Measurements from ENCODE around the gene DDIT3.
"Not testable (repeated sequence)": the region's sequence is repeated elsewhere in the genome, so short reads cannot be mapped to it uniquely, and the experiment has no call there.

Gene DDIT3

GRCh38 chr12:57514720-57515407, 5.5 kb downstream of the DDIT3 start:
- TF ChIP-seq CTCF (IDR thresholded peaks at IDR 0.05; ENCODE audit: control extremely low read depth, extremely low read depth, low read depth, missing control alignments), result no peak
- POLR2A ChIA-PET, result interaction anchor here (0.8 to 0.9 kb wide), 2 partner anchors 9 to 11 kb away, joined by 3 to 5 read pairs; no protein-coding TSS in a partner anchor
- no peak for DNase-seq (ENCODE audit: extremely low spot score)
- CTCF ChIA-PET, result interaction anchor here (1.0 to 2.1 kb wide), 5 partner anchors 12 to 59 kb away, joined by 3 to 6 read pairs (median 4); partner anchors contain the start of gene INHBE

- DNase-seq (ENCODE audit: extremely low spot score), result not testable (repeated sequence)
- POLR2A ChIA-PET, result interaction anchor here (0.7 kb wide), 1 partner anchor 25 kb away, joined by 3 read pairs; no protein-coding TSS in a partner anchor
- CTCF ChIA-PET, result interaction anchor here (1.4 kb wide), 1 partner anchor 23 kb away, joined by 3 read pairs; no protein-coding TSS in a partner anchor
These were observed 6.1 kb downstream of the DDIT3 start for GRCh38 chr12:57514246-57514645.

GRCh38 chr12:57513677-57514076, 6.6 kb downstream of the DDIT3 start:
- DNase-seq (ENCODE audit: extremely low spot score), result not testable (repeated sequence)
- CTCF ChIA-PET, result interaction anchor here (1.5 kb wide), 1 partner anchor 61 kb away, joined by 3 read pairs; no protein-coding TSS in a partner anchor
- POLR2A ChIA-PET, result interaction anchor here (0.6 to 0.9 kb wide), 4 partner anchors 17 to 1177 kb away, joined by 3 to 5 read pairs (median 3); no protein-coding TSS in a partner anchor

- POLR2A ChIA-PET, result interaction anchor here (0.6 to 0.9 kb wide), 4 partner anchors 16 to 1177 kb away, joined by 3 to 5 read pairs (median 3); no protein-coding TSS in a partner anchor
These were observed 7.0 kb downstream of the DDIT3 start for GRCh38 chr12:57513266-57513665.

GRCh38 chr12:57512665-57513064, 7.6 kb downstream of the DDIT3 start:
- DNase-seq (ENCODE audit: extremely low spot score), result no peak
- POLR2A ChIA-PET, result no interaction called here
- TF ChIP-seq CTCF (IDR thresholded peaks at IDR 0.05; ENCODE audit: control extremely low read depth, extremely low read depth, low read depth, missing control alignments), result no peak
- CTCF ChIA-PET, result interaction anchor here (1.5 kb wide), 1 partner anchor 60 kb away, joined by 3 read pairs; no protein-coding TSS in a partner anchor

More at GRCh38 chr12:57513266-57513665, 7.0 kb downstream of the DDIT3 start:
- DNase-seq (ENCODE audit: extremely low spot score), result no peak
- no peak for TF ChIP-seq CTCF (IDR thresholded peaks at IDR 0.05; ENCODE audit: control extremely low read depth, extremely low read depth, low read depth, missing control alignments)
- CTCF ChIA-PET, result interaction anchor here (1.5 kb wide), 1 partner anchor 60 kb away, joined by 3 read pairs; no protein-coding TSS in a partner anchor

- ChIA-PET POLR2A (interaction anchor here (0.6 to 2.2 kb wide), 2 partner anchors 9 to 132 kb away, joined by 5 to 7 read pairs; partner anchors contain the start of gene DDIT3), CTCF (interaction anchor here (1.5 to 2.3 kb wide), 2 partner anchors 14 to 59 kb away, joined by 3 to 7 read pairs; no protein-coding TSS in a partner anchor)
- no peak for TF ChIP-seq CTCF (IDR thresholded peaks at IDR 0.05; ENCODE audit: control extremely low read depth, extremely low read depth, low read depth, missing control alignments)
- DNase-seq (ENCODE audit: extremely low spot score), result no peak
These were observed 8.6 kb downstream of the DDIT3 start for GRCh38 chr12:57511588-57512325.

- TF ChIP-seq CTCF (IDR thresholded peaks at IDR 0.05; ENCODE audit: control extremely low read depth, extremely low read depth, low read depth, missing control alignments), result no peak
- DNase-seq (ENCODE audit: extremely low spot score), result no peak
- POLR2A ChIA-PET, result interaction anchor here (0.6 to 2.2 kb wide), 2 partner anchors 9 to 133 kb away, joined by 5 to 7 read pairs; partner anchors contain the start of gene DDIT3
- CTCF ChIA-PET, result interaction anchor here (2.3 kb wide), 1 partner anchor 13 kb away, joined by 7 read pairs; no protein-coding TSS in a partner anchor
These were observed 9.2 kb downstream of the DDIT3 start for GRCh38 chr12:57511161-57511560.

- POLR2A ChIA-PET; DNase-seq (ENCODE audit: extremely low spot score); CTCF ChIA-PET: not testable (repeated sequence)
These were observed 12.5 kb downstream of the DDIT3 start for GRCh38 chr12:57507796-57508195.

GRCh38 chr12:57506541-57506940, 13.8 kb downstream of the DDIT3 start:
- POLR2A ChIA-PET, result interaction anchor here (1.5 kb wide), 1 partner anchor 8 kb away, joined by 3 read pairs; no protein-coding TSS in a partner anchor
- DNase-seq (ENCODE audit: extremely low spot score); CTCF ChIA-PET: not testable (repeated sequence)

- ChIA-PET POLR2A (interaction anchor here (3.8 kb wide), 1 partner anchor 15 kb away, joined by 20 read pairs; no protein-coding TSS in a partner anchor), CTCF (interaction anchor here (1.2 to 1.8 kb wide), 3 partner anchors 12 to 43 kb away, joined by 4 to 6 read pairs (median 5); partner anchors contain the start of gene GLI1)
- not testable (repeated sequence) for DNase-seq (ENCODE audit: extremely low spot score)
These were observed 17.9 kb downstream of the DDIT3 start for GRCh38 chr12:57502311-57502969.

All from GM10248 (cell line).